Measurements from ENCODE around the gene BRAT1. TPM values are rescaled to one million over a fixed set of nuclear protein-coding genes. Genes with fewer than 3 reads are reported as not detected.

BRAT1 gene
- polyA plus RNA-seq, 1 donor from 2014 or later = 60.3 TPM

DNA sequence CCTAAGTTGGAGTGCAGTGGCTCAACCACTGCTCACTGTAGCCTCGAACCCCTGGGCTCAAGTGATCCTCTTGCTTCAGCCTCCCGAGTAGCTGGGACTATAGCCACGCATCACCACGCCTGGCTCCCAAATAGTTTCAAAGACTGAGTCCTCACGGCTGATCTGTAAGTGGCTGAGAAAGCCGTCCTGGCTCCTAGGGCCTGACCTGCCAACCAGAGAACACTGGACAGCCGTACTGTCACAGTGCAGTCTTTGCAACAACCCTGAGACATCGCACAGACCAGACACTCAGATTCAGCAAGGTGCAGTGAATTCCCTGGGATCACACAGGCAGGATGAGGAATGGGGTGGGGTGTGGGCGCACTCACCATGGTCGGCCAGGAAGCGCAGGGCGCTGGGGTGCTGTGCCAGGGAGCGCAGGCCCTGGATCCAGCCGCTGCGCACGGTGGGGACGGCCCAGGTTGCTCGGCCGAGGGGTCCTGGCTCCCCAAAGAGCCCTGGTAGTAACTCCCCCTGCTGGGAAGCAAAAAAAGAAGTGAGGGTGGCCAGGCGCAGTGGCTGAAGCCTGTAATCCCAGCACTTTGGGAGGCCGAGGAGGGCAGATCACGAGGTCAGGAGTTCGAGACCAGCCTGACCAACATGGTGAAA, 10.7 kb downstream of the BRAT1 start:
- Histone ChIP-seq H3K9me2 (ENCODE audit: insufficient read depth, low read length) (no peaks in the 10 kb centered on the region), H4K20me1 (ENCODE audit: insufficient read depth) (no peaks in the 10 kb centered on the region), H3K79me2 (replicated peaks; ENCODE audit: insufficient read depth, low read length) (no peaks in the 10 kb centered on the region), H3K36me3 (ENCODE audit: insufficient read depth, low read length) (no peaks in the 10 kb centered on the region), H3K4me3 (ENCODE audit: low read length) (no peak overlapping the region), H3K9me3 (ENCODE audit: low read length) (no peaks in the 10 kb centered on the region), H3K27me3 (ENCODE audit: insufficient read depth, low read depth, low read length) (no peaks in the 10 kb centered on the region), H3K27ac (ENCODE audit: low read length) (no peak overlapping the region), H3K4me2 (ENCODE audit: low read length) (no peak overlapping the region), H3F3A (ENCODE audit: insufficient read depth, low read length, poor library complexity, severe bottlenecking) (no peaks in the 10 kb centered on the region), H2AFZ (ENCODE audit: low read depth, low read length) (no peak overlapping the region), H3K9ac (ENCODE audit: low read length) (no peak overlapping the region)
- TF ChIP-seq RAD21 (conservative IDR thresholded peaks at IDR 0.05) = no peak
- no peak for TF ChIP-seq EP300 (conservative IDR thresholded peaks at IDR 0.05; ENCODE audit: poor library complexity, severe bottlenecking)
- TF ChIP-seq MXI1 (conservative IDR thresholded peaks at IDR 0.05; ENCODE audit: poor library complexity, severe bottlenecking) = no peak
- TF ChIP-seq CTCF (IDR thresholded peaks at IDR 0.05; ENCODE audit: poor library complexity, severe bottlenecking) = no peak
- no peak for TF ChIP-seq POLR2AphosphoS5 (IDR thresholded peaks at IDR 0.05)
- no peak for TF ChIP-seq TAF1 (IDR thresholded peaks at IDR 0.05; ENCODE audit: low read depth)
- TF ChIP-seq, protein P1, sequence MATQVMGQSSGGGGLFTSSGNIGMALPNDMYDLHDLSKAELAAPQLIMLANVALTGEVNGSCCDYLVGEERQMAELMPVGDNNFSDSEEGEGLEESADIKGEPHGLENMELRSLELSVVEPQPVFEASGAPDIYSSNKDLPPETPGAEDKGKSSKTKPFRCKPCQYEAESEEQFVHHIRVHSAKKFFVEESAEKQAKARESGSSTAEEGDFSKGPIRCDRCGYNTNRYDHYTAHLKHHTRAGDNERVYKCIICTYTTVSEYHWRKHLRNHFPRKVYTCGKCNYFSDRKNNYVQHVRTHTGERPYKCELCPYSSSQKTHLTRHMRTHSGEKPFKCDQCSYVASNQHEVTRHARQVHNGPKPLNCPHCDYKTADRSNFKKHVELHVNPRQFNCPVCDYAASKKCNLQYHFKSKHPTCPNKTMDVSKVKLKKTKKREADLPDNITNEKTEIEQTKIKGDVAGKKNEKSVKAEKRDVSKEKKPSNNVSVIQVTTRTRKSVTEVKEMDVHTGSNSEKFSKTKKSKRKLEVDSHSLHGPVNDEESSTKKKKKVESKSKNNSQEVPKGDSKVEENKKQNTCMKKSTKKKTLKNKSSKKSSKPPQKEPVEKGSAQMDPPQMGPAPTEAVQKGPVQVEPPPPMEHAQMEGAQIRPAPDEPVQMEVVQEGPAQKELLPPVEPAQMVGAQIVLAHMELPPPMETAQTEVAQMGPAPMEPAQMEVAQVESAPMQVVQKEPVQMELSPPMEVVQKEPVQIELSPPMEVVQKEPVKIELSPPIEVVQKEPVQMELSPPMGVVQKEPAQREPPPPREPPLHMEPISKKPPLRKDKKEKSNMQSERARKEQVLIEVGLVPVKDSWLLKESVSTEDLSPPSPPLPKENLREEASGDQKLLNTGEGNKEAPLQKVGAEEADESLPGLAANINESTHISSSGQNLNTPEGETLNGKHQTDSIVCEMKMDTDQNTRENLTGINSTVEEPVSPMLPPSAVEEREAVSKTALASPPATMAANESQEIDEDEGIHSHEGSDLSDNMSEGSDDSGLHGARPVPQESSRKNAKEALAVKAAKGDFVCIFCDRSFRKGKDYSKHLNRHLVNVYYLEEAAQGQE (IDR thresholded peaks at IDR 0.05; ENCODE audit: borderline replicate concordance) = no peak
- no peak for TF ChIP-seq EZH2 (IDR thresholded peaks at IDR 0.05; ENCODE audit: borderline replicate concordance, insufficient read depth, low read length, poor library complexity, severe bottlenecking)
- TF ChIP-seq SMC3 (conservative IDR thresholded peaks at IDR 0.05; ENCODE audit: poor library complexity) = no peak

DNA sequence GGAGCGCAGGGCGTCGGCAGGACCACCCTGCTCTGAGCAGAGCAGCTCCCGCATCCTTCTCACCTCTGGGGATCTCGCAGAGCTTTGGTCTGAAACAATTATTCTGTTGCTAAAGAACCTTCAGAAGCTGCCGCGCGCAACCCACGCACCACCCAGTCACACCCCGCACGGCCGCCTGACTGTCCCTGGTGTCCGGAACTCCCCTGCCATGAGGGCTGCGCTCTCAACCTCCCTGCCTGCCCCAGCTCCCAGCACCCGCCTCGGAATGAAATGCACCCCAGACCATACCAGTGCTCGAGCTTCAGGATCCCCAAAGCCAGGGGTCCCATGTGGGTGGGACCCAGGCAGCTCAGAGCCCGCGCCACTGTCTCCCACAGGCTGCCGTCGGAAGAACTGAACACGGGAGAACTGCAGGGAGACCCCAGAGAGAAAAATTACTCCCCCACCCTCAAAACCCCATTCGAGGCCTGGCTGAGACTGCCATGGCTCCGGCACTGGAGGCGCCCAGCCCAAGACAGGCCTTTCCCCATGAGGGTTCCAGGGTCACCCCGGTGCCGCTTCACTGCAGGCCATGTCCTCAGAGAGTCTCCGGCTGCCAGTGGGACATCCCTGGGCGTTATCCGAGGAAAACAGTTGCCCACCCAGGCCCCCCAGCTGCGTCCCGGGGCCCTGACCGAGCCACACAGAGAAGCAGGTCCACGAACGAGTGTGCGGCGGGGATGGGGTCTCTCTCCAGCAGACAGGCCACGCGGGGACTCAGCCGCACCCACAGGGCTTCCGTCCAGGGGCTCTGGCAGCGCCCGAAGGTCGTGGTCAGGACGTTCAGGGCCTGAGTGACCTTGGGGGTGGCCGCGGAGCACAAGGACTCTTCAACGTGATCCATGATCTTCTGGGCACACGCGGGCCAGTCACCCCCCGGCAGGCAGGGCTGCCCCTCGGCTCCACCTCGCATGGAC, 12.1 kb downstream of the BRAT1 start:
- Histone ChIP-seq H4K20me1 (ENCODE audit: insufficient read depth) (no peaks in the 10 kb centered on the region), H3K27me3 (ENCODE audit: insufficient read depth, low read depth, low read length) (no peaks in the 10 kb centered on the region), H3K79me2 (replicated peaks; ENCODE audit: insufficient read depth, low read length) (no peaks in the 10 kb centered on the region), H3K4me2 (ENCODE audit: low read length) (no peak overlapping the region), H3K9ac (ENCODE audit: low read length) (no peak overlapping the region), H3F3A (ENCODE audit: insufficient read depth, low read length, poor library complexity, severe bottlenecking) (no peaks in the 10 kb centered on the region), H3K27ac (ENCODE audit: low read length) (no peak overlapping the region), H3K4me3 (ENCODE audit: low read length) (no peak overlapping the region), H2AFZ (ENCODE audit: low read depth, low read length) (no peak overlapping the region), H3K9me3 (ENCODE audit: low read length) (no peaks in the 10 kb centered on the region), H3K36me3 (ENCODE audit: insufficient read depth, low read length) (no peaks in the 10 kb centered on the region), H3K9me2 (ENCODE audit: insufficient read depth, low read length) (no peaks in the 10 kb centered on the region)
- TF ChIP-seq EP300 (conservative IDR thresholded peaks at IDR 0.05; ENCODE audit: poor library complexity, severe bottlenecking) (no peak), POLR2AphosphoS5 (IDR thresholded peaks at IDR 0.05) (no peak), CTCF (IDR thresholded peaks at IDR 0.05; ENCODE audit: poor library complexity, severe bottlenecking) (no peak), EZH2 (IDR thresholded peaks at IDR 0.05; ENCODE audit: borderline replicate concordance, insufficient read depth, low read length, poor library complexity, severe bottlenecking) (no peak), SMC3 (conservative IDR thresholded peaks at IDR 0.05; ENCODE audit: poor library complexity) (no peak), TAF1 (IDR thresholded peaks at IDR 0.05; ENCODE audit: low read depth) (no peak), RAD21 (conservative IDR thresholded peaks at IDR 0.05) (no peak)
